ENCODE results near the gene TMEFF2.
"Not testable (repeated sequence)": the region's sequence is repeated elsewhere in the genome, so short reads cannot be mapped to it uniquely, and the experiment has no call there.

The TMEFF2 gene

DNA sequence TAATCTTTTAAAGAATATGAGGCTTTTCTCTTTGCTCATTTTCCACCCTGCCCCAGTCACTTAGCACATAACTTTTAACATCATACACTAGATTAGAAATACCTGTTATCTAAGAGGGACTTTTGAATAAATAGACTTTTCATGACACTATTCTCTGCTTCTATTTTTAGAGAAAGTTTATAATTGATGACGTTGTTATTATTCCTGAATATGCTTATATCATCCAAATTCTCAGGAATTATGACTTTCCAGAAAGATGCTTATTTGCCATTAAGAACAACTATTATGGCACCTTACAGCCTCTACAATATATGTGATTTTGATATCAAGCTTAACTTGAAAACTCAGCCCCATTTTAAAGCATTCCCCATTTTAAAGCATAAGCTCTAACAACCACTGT lies 11.4 kb downstream of the TMEFF2 start:
- no peak for DNase-seq

DNA sequence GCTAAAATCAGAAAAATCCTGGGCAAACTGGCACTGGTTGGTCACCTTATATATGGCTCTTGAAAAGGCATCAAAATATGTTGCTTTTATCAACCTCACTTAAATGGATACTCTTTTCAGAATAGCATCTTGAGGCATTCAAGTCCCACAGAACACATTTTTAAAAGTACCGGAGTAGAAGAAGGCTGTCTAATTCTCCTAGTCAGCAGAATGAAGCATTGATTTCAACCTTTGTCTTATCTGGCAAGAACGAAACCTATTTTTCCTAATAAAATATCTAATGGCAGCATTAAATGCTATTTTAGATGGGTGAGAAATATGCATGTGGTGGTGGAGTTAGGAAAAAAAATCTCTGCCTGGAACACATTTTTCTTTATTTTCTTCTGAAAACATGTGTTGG lies 27.8 kb downstream of the TMEFF2 start:
- DNase-seq = no peak

GRCh38 chr2:192165842-192166241 lies 28.9 kb downstream of the TMEFF2 start:
- DNase-seq = no peak

DNA sequence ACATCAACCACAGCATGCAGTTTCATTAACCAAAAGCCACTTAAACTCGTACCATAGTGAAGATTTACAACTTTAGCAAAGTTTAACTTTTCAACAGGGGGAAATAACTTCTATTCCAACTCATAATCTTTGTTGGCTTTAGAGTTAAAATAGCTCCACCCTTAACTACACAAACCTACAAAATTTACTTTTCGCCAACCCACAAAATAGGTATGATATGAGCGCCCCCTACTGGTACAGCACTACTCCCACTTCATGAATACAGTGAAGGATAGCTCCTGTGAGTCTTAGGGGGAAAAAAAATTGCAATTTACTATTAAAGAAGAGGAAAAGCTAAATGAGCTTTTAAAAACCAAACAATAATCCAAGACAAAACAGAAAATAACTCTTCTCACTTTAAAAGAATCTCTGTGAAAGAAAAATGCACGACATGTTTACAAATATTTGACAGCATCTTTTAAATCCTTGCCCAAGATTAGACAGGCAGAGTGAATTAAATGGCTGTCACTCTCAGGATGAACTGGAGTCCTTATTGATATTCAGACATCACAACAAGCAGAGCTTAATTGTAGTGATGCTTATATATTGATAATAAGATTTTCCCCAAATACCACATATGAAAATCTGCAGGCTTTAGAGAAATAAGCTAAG lies 32.2 kb downstream of the TMEFF2 start:
- peak; percentile 74 to 87 for DNase-seq

- no peak for DNase-seq
Measured at GRCh38 chr2:192161656-192162290, 33.0 kb downstream of the TMEFF2 start.

DNA sequence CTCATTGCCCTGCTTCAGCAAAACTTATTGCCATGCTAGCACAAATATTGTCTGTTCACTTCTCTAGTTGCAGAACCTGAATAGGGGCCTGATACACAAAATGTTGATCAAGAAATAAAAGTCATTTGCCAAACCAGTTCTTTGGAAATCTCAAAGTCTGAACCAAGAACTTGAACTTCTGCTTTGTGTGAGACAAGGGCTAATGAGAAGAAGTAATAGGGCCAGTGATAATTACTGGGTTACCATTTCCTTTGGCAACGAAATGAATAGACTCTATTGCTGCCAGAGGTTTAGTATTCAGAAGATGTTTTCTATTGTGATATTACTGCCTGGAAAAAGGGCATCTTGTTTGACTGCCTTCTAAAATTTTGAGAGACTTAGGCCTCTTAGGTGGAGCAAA lies 35.0 kb downstream of the TMEFF2 start:
- no peak for DNase-seq

GRCh38 chr2:192159208-192159607 lies 35.5 kb downstream of the TMEFF2 start:
- peak in 1 of 2 experiments; percentile 44 for DNase-seq

DNA sequence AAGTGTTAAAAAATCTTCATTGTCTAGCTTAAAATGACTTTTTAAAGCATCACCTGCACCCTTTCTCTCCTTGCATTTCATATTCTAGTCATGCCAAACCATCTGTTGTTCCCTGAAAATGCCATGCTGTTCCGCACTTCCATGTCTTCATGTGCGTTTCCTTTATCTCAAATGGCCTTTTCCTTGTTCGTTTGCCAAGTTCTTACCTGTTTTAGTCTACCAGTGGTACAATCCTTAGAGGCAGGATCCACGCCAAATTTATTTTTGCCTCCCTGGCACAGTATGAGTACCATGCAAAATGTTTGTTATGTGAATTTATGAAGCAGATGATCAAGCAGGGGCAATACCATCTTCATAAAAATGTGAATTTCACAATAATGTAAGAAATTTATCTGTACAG lies 37.0 kb downstream of the TMEFF2 start:
- peak in 1 of 2 experiments; percentile 28 for DNase-seq

DNA sequence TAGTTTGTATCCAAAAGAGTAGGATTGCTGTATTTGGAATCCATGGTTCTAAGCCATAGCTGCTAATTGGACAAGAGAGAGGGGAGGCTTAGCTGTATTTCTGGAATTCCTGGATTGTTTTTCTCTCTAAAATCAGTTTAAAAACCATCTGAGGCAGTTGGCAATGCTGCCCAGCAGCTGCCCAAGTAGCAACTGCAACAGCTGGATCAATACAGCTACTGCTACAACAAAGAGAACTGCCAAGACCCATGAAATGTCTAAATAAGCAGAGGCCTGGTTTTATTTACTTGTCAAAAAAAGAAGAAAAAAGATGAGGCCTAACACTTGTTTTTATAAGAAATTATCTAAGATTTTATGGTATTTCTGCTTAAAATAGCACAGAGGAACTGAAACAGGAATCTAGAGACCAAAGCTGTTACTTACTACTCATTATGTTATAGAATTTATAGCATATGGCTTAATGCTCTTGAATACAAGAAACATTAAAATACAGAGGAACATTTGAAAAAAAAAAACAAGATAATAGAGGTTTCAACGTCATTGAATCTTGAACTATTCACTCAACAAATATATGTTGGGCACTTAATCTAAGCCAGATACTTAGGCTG lies 39.1 kb downstream of the TMEFF2 start:
- DNase-seq = peak in 1 of 2 experiments; percentile 51

- DNase-seq = no peak
Measured at GRCh38 chr2:192153561-192153960, 41.2 kb downstream of the TMEFF2 start.

GRCh38 chr2:192151853-192152252 lies 42.9 kb downstream of the TMEFF2 start:
- peak in 1 of 2 experiments; percentile 45 for DNase-seq

GRCh38 chr2:192150166-192150565 lies 44.6 kb downstream of the TMEFF2 start:
- no peak for DNase-seq

DNA sequence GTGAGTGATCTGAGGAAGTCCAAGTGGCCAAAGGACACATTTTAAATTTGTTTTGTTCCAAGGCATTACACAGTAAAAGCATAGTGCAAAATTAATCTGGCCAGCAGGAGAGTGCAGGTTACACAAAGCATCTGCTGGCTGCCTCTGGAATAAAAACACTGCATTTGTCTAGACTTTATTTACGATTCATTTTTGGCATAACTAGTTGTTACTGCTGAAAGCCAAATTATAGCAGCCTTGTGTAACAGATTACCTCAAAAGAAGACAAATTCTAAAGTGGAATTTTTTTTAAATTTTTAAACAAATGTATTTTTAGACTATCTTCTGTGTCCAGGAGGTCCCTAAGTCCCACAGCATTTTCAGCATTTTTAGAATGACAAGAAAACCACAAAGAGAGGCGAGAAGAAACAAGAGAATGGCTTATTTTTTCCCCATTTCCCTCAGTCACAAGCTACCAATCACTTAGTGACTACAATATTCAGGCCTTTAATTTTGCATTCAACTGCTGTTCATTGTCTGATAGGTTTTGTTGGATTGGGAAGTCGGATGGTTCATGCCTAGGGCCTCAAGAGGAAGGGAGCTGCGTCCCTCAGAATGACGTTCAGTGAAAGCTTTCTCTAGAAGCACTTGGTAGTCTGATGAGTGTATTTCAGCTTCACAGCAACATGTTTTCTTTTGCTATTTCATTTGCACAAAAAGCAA lies 46.0 kb downstream of the TMEFF2 start:
- DNase-seq = peak in 1 of 2 experiments; percentile 26

GRCh38 chr2:192148241-192148619 lies 46.5 kb downstream of the TMEFF2 start:
- DNase-seq = no peak

DNA sequence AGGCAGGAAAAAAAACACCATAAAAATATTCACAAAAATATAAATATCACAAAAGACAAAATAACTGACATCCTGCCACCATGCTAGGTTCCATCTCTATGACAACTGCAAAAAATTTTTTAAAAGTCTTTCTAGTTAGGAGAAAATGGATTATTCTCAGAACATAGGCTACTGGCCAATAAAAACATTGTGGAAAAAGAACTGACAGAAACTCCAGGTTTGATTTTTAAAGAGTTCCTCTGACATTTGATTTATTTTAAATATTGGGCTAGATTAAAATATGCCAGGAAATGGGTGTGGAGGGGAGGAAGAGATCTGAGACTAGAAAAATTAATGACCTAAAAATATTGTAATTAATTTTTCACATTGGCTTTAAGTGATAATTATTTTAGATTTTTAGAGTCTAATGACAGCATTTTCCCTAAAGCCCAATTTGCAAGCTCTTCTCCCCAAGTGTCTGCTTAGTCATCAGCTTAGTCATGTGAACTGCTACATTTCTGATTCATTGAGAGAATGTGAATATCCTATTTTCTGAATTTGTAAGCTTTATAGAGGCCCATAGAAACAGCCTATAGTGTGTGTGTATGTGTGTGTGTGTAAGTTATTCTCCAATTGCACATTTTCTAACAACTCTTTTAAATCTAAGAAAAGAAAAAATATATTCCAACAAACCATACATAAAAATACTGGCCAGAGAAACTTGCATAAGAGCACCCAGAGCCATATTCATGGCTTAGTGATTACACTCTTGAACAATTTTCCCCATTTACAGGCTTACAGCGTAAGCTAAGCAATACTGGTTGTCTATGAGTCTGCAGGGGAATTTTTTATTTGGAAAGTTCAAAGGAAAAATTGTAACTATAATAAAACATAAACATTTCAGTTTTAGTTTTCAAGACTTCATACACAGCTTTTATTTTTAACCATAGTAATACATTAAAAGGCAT lies 48.4 kb downstream of the TMEFF2 start:
- DNase-seq = peak in 1 of 2 experiments; percentile 20

DNA sequence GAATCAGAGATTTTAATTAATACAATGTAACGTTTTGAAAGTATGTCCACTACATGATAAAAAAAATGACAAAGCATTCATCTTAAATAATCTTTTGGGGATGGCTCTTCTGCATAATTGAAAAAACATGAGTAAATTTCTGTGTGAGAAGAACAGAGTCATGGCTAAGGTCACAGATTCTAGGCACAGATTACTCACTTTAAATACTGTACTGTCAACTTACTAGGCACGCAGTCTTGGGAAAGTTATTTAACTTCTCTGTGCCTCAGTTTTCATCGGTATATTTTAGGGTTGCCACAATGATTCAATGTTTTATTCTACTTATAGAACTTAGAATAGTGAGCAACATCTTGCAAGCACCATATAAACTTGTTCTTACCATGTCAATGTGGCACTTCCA lies 49.2 kb downstream of the TMEFF2 start:
- no peak for DNase-seq

- no peak for DNase-seq
Measured at GRCh38 chr2:192140236-192140839, 54.4 kb downstream of the TMEFF2 start.

GRCh38 chr2:192139813-192140212 lies 54.9 kb downstream of the TMEFF2 start:
- DNase-seq = no peak

- DNase-seq = no peak
Measured at GRCh38 chr2:192137451-192137850, 57.3 kb downstream of the TMEFF2 start.

DNA sequence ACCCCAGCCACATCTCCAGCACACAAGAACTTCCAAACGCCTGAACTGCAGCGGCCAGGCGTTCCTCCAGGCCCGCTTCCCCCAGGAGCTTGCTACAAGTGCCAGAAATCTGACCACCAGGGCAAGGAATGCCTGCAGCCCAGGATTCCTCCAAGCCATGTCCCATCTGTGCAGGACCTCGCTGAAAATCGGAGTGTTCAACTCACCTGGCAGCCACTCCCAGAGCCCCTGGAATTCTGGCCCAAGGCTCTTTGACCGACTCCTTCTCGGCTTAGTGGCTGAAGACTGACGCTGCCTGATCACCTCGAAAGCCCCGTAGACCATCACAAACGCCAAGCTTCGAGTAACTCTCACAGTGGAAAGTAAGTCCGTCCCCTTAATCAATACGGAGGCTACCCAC lies 62.1 kb downstream of the TMEFF2 start:
- DNase-seq = not testable (repeated sequence)

- DNase-seq = not testable (repeated sequence)
Measured at GRCh38 chr2:192130312-192130711, 64.4 kb downstream of the TMEFF2 start.

GRCh38 chr2:192128655-192129054 lies 66.1 kb downstream of the TMEFF2 start:
- DNase-seq = no peak

All from NCI-H446 (cell line).